Gastroesophageal sphincter (tissue), 3 donors: ENCODE data around the gene MNT.

ENCODE experiments used
- EP300 ChIP-seq: sonication (generic); formaldehyde crosslinking; IDR thresholded peaks from one replicate; pipeline ENCODE4 v1.6.1; 2017; ENCODE audit warnings: antibody characterized with exemption, mild to moderate bottlenecking
- POLR2A ChIP-seq, 2 donors: fragments of 450-650 bp; IDR thresholded peaks; one replicate each; pipeline ENCODE4 v1.6.1; 2017; ENCODE audit warnings: antibody characterized with exemption in 2 of 2, mild to moderate bottlenecking in 2 of 2, moderate library complexity in 1 of 2
- POLR2AphosphoS5 ChIP-seq: sonication (generic); formaldehyde crosslinking; IDR thresholded peaks from one replicate; pipeline ENCODE4 v1.6.1; 2017; ENCODE audit warnings: antibody characterized with exemption
- TF ChIP-seq, protein P1 (sequence below), 4 experiments: fragments of 200-600 bp in 2 of 4; fragments of 450-650 bp in 2 of 4; sonication (generic) in 1 of 4; IDR thresholded peaks; one replicate each; pipeline ENCODE4 v1.5.1; 2017 to 2019; ENCODE audit warnings: antibody characterized with exemption in 4 of 4, mild to moderate bottlenecking in 2 of 4, moderate library complexity in 2 of 4

DNA sequence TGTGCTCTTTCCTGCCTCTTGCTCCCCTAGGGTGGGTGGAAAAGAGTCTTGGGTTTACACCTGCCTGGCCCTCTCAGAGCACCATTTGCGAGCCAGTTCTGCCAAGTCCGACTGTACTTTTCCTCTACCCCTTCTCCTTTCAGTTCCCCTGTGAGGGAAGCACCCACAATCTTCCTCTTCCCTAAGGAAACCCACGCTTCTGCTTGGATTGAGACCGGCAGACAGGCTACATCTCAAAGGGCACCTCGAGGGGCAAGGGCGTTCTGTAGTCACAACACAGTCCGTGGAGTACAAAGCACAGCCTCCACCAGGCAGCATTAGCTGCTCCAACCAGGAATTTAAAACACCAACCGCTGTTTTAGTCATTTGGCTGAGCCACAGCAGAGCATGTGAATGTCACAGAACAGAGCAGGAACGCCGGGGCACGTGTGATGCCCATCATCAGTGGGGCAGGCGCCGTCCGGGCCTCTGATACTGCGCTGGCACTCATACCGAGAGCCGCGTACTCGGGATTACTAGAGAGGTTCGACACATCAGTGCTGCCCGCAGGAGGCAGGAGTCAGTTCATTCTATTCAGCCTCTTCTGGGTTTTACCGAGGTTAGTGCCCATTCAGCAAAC lies 13.7 kb upstream of the MNT start:
- TF ChIP-seq, protein P1, sequence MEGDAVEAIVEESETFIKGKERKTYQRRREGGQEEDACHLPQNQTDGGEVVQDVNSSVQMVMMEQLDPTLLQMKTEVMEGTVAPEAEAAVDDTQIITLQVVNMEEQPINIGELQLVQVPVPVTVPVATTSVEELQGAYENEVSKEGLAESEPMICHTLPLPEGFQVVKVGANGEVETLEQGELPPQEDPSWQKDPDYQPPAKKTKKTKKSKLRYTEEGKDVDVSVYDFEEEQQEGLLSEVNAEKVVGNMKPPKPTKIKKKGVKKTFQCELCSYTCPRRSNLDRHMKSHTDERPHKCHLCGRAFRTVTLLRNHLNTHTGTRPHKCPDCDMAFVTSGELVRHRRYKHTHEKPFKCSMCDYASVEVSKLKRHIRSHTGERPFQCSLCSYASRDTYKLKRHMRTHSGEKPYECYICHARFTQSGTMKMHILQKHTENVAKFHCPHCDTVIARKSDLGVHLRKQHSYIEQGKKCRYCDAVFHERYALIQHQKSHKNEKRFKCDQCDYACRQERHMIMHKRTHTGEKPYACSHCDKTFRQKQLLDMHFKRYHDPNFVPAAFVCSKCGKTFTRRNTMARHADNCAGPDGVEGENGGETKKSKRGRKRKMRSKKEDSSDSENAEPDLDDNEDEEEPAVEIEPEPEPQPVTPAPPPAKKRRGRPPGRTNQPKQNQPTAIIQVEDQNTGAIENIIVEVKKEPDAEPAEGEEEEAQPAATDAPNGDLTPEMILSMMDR (IDR thresholded peaks at IDR 0.05), result no peak
- TF ChIP-seq POLR2A (IDR thresholded peaks at IDR 0.05), result no peak
- TF ChIP-seq POLR2AphosphoS5, result no peak
- TF ChIP-seq EP300, result no peak
